IMR-90 (cell line): ENCODE data around the gene RXFP1. TPM values are rescaled to one million over a fixed set of nuclear protein-coding genes. Genes with fewer than 3 reads are reported as not detected.

Source experiments
- ATAC-seq: fragments of 200-7000 bp; cut with Tn5 transposase; 2 replicates; pipeline ENCODE4 v1.9.1; 2020; ENCODE audit warnings: low read depth, mild to moderate bottlenecking, moderate library complexity
- BruUV-seq: library from RNA; stranded (reverse); fragments of 400-500 nt; replicated peaks from 2 replicates; lab custom pipeline; 2021; lab: Mats Ljungman, UMichigan
- CTCF ChIA-PET: fragments of 300-600 bp; formaldehyde crosslinking; extraction: SDS; loops from one replicate; lab custom pipeline; 2021; ENCODE audit warnings: antibody characterized with exemption; lab: Yijun Ruan, JAX
- POLR2A ChIA-PET: fragments of 300-600 bp; sonication (Branson Sonifier 250); formaldehyde crosslinking; loops from one replicate; lab custom pipeline; 2022; ENCODE audit warnings: antibody characterized with exemption; ENCODE audit not compliant: unreplicated experiment; lab: Charles Lee
- DNase-seq: peaks from one replicate; pipeline ENCODE4 v3.0.0; 2013
- H2AFZ ChIP-seq: replicated peaks from 2 replicates; pipeline ENCODE3; 2013; ENCODE audit warnings: low read length, mild to moderate bottlenecking; ENCODE audit not compliant: poor library complexity
- H2AK5ac ChIP-seq: 2 replicates; pipeline ENCODE4 v1.6.1; 2013; ENCODE audit warnings: low read depth, low read length, inconsistent platforms
- H2AK9ac ChIP-seq: replicated peaks from 2 replicates; pipeline ENCODE3; 2013; ENCODE audit warnings: mild to moderate bottlenecking, low read depth, low read length, moderate library complexity; ENCODE audit not compliant: poor library complexity
- H2BK120ac ChIP-seq: 2 replicates; pipeline ENCODE4 v1.6.1; 2013; ENCODE audit warnings: low read depth, low read length, inconsistent platforms
- H2BK15ac ChIP-seq: 3 replicates; pipeline ENCODE4 v1.6.1; 2013; ENCODE audit warnings: low read depth, low read length, inconsistent platforms
- H2BK20ac ChIP-seq: 2 replicates; pipeline ENCODE4 v1.6.1; 2013; ENCODE audit warnings: low read depth, mild to moderate bottlenecking, inconsistent platforms, low read length, moderate library complexity
- H2BK5ac ChIP-seq: 2 replicates; pipeline ENCODE4 v1.6.1; 2013; ENCODE audit warnings: mild to moderate bottlenecking, low read depth, low read length, inconsistent platforms; ENCODE audit not compliant: poor library complexity, severe bottlenecking
- H3K14ac ChIP-seq: replicated peaks from 2 replicates; pipeline ENCODE4 v1.6.1; 2013; ENCODE audit warnings: low read depth, low read length, inconsistent platforms
- H3K18ac ChIP-seq: 2 replicates; pipeline ENCODE4 v1.6.1; 2013; ENCODE audit warnings: low read depth, low read length, control low read depth
- H3K23ac ChIP-seq: 2 replicates; pipeline ENCODE4 v1.6.1; 2013; ENCODE audit warnings: low read depth, low read length, inconsistent platforms
- H3K27ac ChIP-seq: 2 replicates; pipeline ENCODE4 v1.5.1; 2013; ENCODE audit warnings: mild to moderate bottlenecking, control low read depth, low read length; ENCODE audit not compliant: insufficient read depth
- H3K27me3 ChIP-seq: 2 replicates; pipeline ENCODE4 v1.6.1; 2013; ENCODE audit warnings: low read length; ENCODE audit not compliant: control insufficient read depth, insufficient read depth
- H3K36me3 ChIP-seq: 2 replicates; pipeline ENCODE4 v1.6.1; 2013; ENCODE audit warnings: low read length, mixed read lengths; ENCODE audit not compliant: control insufficient read depth, insufficient read depth
- H3K4ac ChIP-seq: 2 replicates; pipeline ENCODE4 v1.6.1; 2013; ENCODE audit warnings: low read depth, low read length, inconsistent platforms
- H3K4me1 ChIP-seq: 2 replicates; pipeline ENCODE4 v1.6.1; 2013; ENCODE audit warnings: low read length, mixed read lengths; ENCODE audit not compliant: control insufficient read depth, insufficient read depth
- H3K4me2 ChIP-seq: 2 replicates; pipeline ENCODE4 v1.6.1; 2013; ENCODE audit warnings: low read depth, mild to moderate bottlenecking, control low read depth, low read length, moderate library complexity
- H3K4me3 ChIP-seq: 2 replicates; pipeline ENCODE4 v1.5.1; 2013; ENCODE audit warnings: low read depth, mild to moderate bottlenecking, control low read depth, low read length, moderate library complexity; ENCODE audit not compliant: insufficient read depth
- H3K56ac ChIP-seq: 2 replicates; pipeline ENCODE4 v1.6.1; 2013; ENCODE audit warnings: low read length, inconsistent platforms; ENCODE audit not compliant: insufficient read depth; ENCODE audit errors: extremely low read depth
- H3K79me1 ChIP-seq, 2 experiments: 2 replicates each; pipeline ENCODE4 v1.6.1; 2013; ENCODE audit warnings: low read length in 2 of 2, inconsistent platforms in 1 of 2, low read depth in 1 of 2
- H3K9ac ChIP-seq: 2 replicates; pipeline ENCODE4 v1.6.1; 2013; ENCODE audit warnings: low read depth, low read length, control low read depth
- H3K9me1 ChIP-seq: 2 replicates; pipeline ENCODE4 v1.6.1; 2013; ENCODE audit warnings: low read length, inconsistent platforms; ENCODE audit not compliant: insufficient read depth
- H3K9me3 ChIP-seq: 2 replicates; pipeline ENCODE4 v1.6.1; 2013; ENCODE audit warnings: low read length; ENCODE audit not compliant: control insufficient read depth, insufficient read depth
- H4K20me1 ChIP-seq: 2 replicates; pipeline ENCODE4 v1.6.1; 2013; ENCODE audit warnings: low read length, inconsistent platforms; ENCODE audit not compliant: insufficient read depth
- H4K5ac ChIP-seq: 2 replicates; pipeline ENCODE4 v1.6.1; 2013; ENCODE audit warnings: mild to moderate bottlenecking, low read depth, low read length, control low read depth
- H4K8ac ChIP-seq, 2 experiments: 2 replicates each; pipeline ENCODE4 v1.6.1; 2013; ENCODE audit warnings: low read depth in 2 of 2, low read length in 2 of 2, control low read depth in 1 of 2, inconsistent platforms in 1 of 2
- H4K91ac ChIP-seq: 2 replicates; pipeline ENCODE4 v1.6.1; 2013; ENCODE audit warnings: low read depth, low read length, inconsistent platforms; ENCODE audit not compliant: insufficient read depth
- CTCF ChIP-seq: conservative IDR thresholded peaks from 2 replicates; pipeline ENCODE4 v1.5.1; 2012; ENCODE audit warnings: mild to moderate bottlenecking, low read depth, low read length, improper control_type of control experiment
- MAZ ChIP-seq: IDR thresholded peaks from 2 replicates; pipeline ENCODE4 v1.6.1; 2012; ENCODE audit warnings: low read depth, mild to moderate bottlenecking, low read length, improper control_type of control experiment, moderate library complexity, borderline replicate concordance
- RCOR1 ChIP-seq: IDR thresholded peaks from 2 replicates; pipeline ENCODE4 v1.6.1; 2012; ENCODE audit warnings: mild to moderate bottlenecking, low read length, improper control_type of control experiment; ENCODE audit not compliant: insufficient replicate concordance
- RFX5 ChIP-seq: IDR thresholded peaks from 2 replicates; pipeline ENCODE4 v1.8.0; 2012; ENCODE audit warnings: low read depth, mild to moderate bottlenecking, low read length, moderate library complexity
- WGBS, 2 experiments: methylation state at CpG; one replicate each; pipeline versions ENCODE4 v1.1.5 to v1.1.7; 2013; ENCODE audit warnings: missing lambda C conversion rate in 2 of 2; ENCODE audit not compliant: insufficient read length in 1 of 2; ENCODE audit errors: extremely low coverage in 2 of 2; 5-methylcytosine and 5-hydroxymethylcytosine counted together
- dilution Hi-C: fragments of 300-500 bp; cut with HindIII; formaldehyde crosslinking; loops from one replicate; pipeline ENCODE4 v1.14.3; 2018; ENCODE audit warnings: low sequenced_read_pairs; ENCODE audit not compliant: unreplicated experiment
- in situ Hi-C: fragments of 300-500 bp; cut with MboI; formaldehyde crosslinking; loops from 3 replicates; pipeline ENCODE4 v1.14.3; 2019; ENCODE audit warnings: low sequenced_read_pairs, inconsistent platforms, mixed read lengths
- intact Hi-C: fragments of 100-400 bp; cut with micrococcal nuclease; formaldehyde crosslinking; loops from 2 replicates; pipeline ENCODE4 v1.10.0; 2022
- polyA plus RNA-seq, 3 experiments: library from polyadenylated mRNA; depleted of rRNA; stranded (reverse); fragments of >200 nt; gene quantifications; 2 replicates each; pipeline ENCODE4 v1.2.3, GENCODE V29; 2012; ENCODE audit warnings: low replicate concordance in 1 of 3
- total RNA-seq: library from RNA; depleted of rRNA; stranded (reverse); fragments of >200 nt; gene quantifications from 2 replicates; pipeline ENCODE4 v1.2.3, GENCODE V29; 2012

Gene RXFP1
- total and polyA plus RNA-seq, 2 of the 4 experiments (the other 2 are of a cell fraction), result not detected

- no peak overlapping the region for H3K4me2 ChIP-seq
- H4K91ac ChIP-seq, result no peak overlapping the region
- H3K27ac ChIP-seq, result no peak overlapping the region
- no peak overlapping the region for H3K18ac ChIP-seq
- peaks cover 11 to 19% of the 10 kb centered on the region in 2 experiments; a peak in 3 of 4 replicates for H3K79me1 ChIP-seq
- in situ Hi-C loops (no loop called here), intact Hi-C loops (no loop called here), dilution Hi-C loops (no loop called here)
- no peaks in the 10 kb centered on the region for H3K9me1 ChIP-seq
- no peak overlapping the region for H2AFZ ChIP-seq
- no peak overlapping the region for H2BK15ac ChIP-seq
- ATAC-seq (no peak), DNase-seq (no peak)
- POLR2A ChIA-PET, result no interaction called here
- no peak overlapping the region for H2BK20ac ChIP-seq
- no peaks in the 10 kb centered on the region for H3K9me3 ChIP-seq
- no peak for TF ChIP-seq RFX5
- TF ChIP-seq RCOR1, result no peak
- no peak for TF ChIP-seq CTCF
- no peak for TF ChIP-seq MAZ
- no peak overlapping the region for H3K4me3 ChIP-seq
- no peak overlapping the region for H2BK120ac ChIP-seq
- H3K56ac ChIP-seq, result no peak overlapping the region
- no peaks in the 10 kb centered on the region for H4K20me1 ChIP-seq
- H3K14ac ChIP-seq, result no peak overlapping the region
- no peak overlapping the region for H2AK9ac ChIP-seq
- CTCF ChIA-PET, result no interaction called here
- 60% methylated on average over 1 of the region's 5 CpGs; no CpG with 5 or more reads in 1 of the 2 experiments for WGBS, 2 experiments
- no peaks in the 10 kb centered on the region for H3K27me3 ChIP-seq
- no peak overlapping the region for H3K9ac ChIP-seq
- no peak overlapping the region for H2BK5ac ChIP-seq
- no peaks in the 10 kb centered on the region for H3K4me1 ChIP-seq
- no peak overlapping the region for H2AK5ac ChIP-seq
- H3K4ac ChIP-seq, result no peak overlapping the region
- no peak overlapping the region for H4K5ac ChIP-seq
- no peak overlapping the region for H4K8ac ChIP-seq
- BruUV-seq, result no TSS peak
- no peak overlapping the region for H3K23ac ChIP-seq
- no peaks in the 10 kb centered on the region for H3K36me3 ChIP-seq
These were observed 154.4 kb downstream of the RXFP1 start for GRCh38 chr4:158676076-158676475.
